ENCODE measurements around the gene FAM120B. TPM values are rescaled to one million over a fixed set of nuclear protein-coding genes. Genes with fewer than 3 reads are reported as not detected.

The FAM120B gene
- total RNA-seq, 1 experiment from 2014 or later = 16.7 TPM

DNA sequence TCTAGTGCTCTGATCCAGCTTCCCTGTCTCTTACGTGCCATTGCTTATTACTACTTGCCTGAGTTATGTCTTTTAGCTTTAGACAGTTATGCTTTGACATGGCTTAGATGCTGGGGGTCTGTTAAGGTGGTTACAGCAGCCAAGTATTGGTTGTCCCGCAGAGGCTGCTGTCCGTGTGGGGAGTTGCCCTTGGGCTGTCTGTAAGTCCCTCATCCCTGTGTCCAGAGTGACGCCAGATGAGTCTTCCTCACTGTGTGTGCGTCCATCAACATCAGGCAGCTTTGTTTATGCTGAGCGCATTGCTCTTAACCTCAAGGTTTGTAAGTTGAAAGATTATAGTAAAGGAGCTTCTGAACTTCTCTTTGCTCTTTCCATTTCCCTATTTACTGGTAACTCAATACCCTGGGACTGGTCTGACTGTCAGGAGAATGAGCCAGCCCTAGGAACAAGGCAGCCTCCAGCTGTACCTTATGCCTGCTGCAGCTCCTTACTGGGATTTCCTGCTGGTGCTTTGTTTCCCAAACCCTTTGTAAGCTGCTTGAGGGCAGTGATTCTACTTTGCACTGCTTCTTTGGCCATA lies 7.2 kb downstream of the FAM120B start:
- Histone ChIP-seq H4K5ac (ENCODE audit: insufficient read length, low read depth, low read length) (no peak overlapping the region), H3K27ac (ENCODE audit: insufficient read length, low read depth, low read length) (no peak overlapping the region), H3K27me3 (ENCODE audit: insufficient read depth, low read length) (no peaks in the 10 kb centered on the region), H2BK120ac (ENCODE audit: low read depth, low read length, poor library complexity, severe bottlenecking) (no peak overlapping the region), H3K4me1 (ENCODE audit: insufficient read depth, low read length) (peaks cover 5% of the 10 kb centered on the region; the same call in 1 of the 2 replicates), H2BK12ac (ENCODE audit: insufficient read length, low read depth, low read length) (no peak overlapping the region), H3T11ph (ENCODE audit: low read length) (no peak overlapping the region), H2BK5ac (ENCODE audit: insufficient read length, low read length) (no peak overlapping the region), H3K23ac (ENCODE audit: insufficient read length, low read depth, low read length) (no peak overlapping the region), H3K79me2 (ENCODE audit: insufficient read depth, low read length) (0 out of 2 replicates have a peak, but pooled peaks cover 2% of the 10 kb centered on the region), H2AFZ (ENCODE audit: low read length) (no peak overlapping the region), H2BK20ac (ENCODE audit: low read depth, low read length, poor library complexity, severe bottlenecking) (no peak overlapping the region), H3K4ac (ENCODE audit: low read depth, low read length) (no peak overlapping the region), H3K9me3 (ENCODE audit: control insufficient read depth, low read depth, low read length) (no peaks in the 10 kb centered on the region), H2BK15ac (ENCODE audit: low read depth, low read length) (no peak overlapping the region), H3K18ac (ENCODE audit: insufficient read length, low read depth, low read length) (no peak overlapping the region), H4K20me1 (ENCODE audit: control insufficient read depth, insufficient read depth, insufficient read length) (no peaks in the 10 kb centered on the region), H2AK5ac (ENCODE audit: insufficient read length, low read length) (no peak overlapping the region), H3K23me2 (ENCODE audit: insufficient read length, low read depth, low read length, poor library complexity, severe bottlenecking) (no peaks in the 10 kb centered on the region), H3K9ac (ENCODE audit: extremely low read depth, insufficient read length, low read length) (no peak overlapping the region), H3K56ac (ENCODE audit: insufficient read length, low read depth, low read length) (no peak overlapping the region), H3K79me1 (ENCODE audit: insufficient read depth, low read depth, low read length, poor library complexity, severe bottlenecking) (peaks cover 5% of the 10 kb centered on the region), H4K8ac (replicated peaks; ENCODE audit: insufficient read length, low read depth, low read length) (no peak overlapping the region), H3K14ac (ENCODE audit: insufficient read depth, low read length) (no peak overlapping the region), H3K4me2 (ENCODE audit: insufficient read depth, insufficient read length, low read length) (no peak overlapping the region), H4K91ac (ENCODE audit: insufficient read length, low read depth, low read length) (no peak overlapping the region)
- Mint-ChIP-seq H3K27me3 (ENCODE audit: low read depth) (no peaks in the 10 kb centered on the region), H3K36me3 (ENCODE audit: insufficient read depth in 1 of 3, low read depth in 3 of 3) (peaks cover 2 to 16% (median 8%) of the 10 kb centered on the region in 3 experiments; a peak in 6 of 7 replicates), H3K4me3 (peak overlapping the region in 1 of 2 experiments; percentile 11; a peak in 1 of 5 replicates), H3K9me3 (no peaks in the 10 kb centered on the region), H3K27ac (peak overlapping the region in 1 of 3 experiments; percentile 83; a peak in 1 of 7 replicates), H3K4me1 (peaks cover 18 to 23% of the 10 kb centered on the region in 2 experiments)
- TF ChIP-seq, protein P1, sequence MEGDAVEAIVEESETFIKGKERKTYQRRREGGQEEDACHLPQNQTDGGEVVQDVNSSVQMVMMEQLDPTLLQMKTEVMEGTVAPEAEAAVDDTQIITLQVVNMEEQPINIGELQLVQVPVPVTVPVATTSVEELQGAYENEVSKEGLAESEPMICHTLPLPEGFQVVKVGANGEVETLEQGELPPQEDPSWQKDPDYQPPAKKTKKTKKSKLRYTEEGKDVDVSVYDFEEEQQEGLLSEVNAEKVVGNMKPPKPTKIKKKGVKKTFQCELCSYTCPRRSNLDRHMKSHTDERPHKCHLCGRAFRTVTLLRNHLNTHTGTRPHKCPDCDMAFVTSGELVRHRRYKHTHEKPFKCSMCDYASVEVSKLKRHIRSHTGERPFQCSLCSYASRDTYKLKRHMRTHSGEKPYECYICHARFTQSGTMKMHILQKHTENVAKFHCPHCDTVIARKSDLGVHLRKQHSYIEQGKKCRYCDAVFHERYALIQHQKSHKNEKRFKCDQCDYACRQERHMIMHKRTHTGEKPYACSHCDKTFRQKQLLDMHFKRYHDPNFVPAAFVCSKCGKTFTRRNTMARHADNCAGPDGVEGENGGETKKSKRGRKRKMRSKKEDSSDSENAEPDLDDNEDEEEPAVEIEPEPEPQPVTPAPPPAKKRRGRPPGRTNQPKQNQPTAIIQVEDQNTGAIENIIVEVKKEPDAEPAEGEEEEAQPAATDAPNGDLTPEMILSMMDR (conservative IDR thresholded peaks at IDR 0.05) = no peak
- DNase-seq = peak; percentile 36
- WGBS (ENCODE audit: extremely low coverage, insufficient read length, low lambda C conversion rate) = no CpG with 5 or more reads among the region's 6 CpGs

Data from H9 (cell line).